Measurements from ENCODE around the gene TTC17. TPM values are rescaled to one million over a fixed set of nuclear protein-coding genes. Genes with fewer than 3 reads are reported as not detected.

TTC17 gene
- total and polyA plus RNA-seq, 2 of the 8 experiments (the other 6 are each of a cell fraction or from before 2014, with no cell fraction given): 65.1 to 80.1 TPM

- DNase-seq (ENCODE audit: low read depth in 1 of 2, low spot score in 2 of 2): no peak
- Histone ChIP-seq H2BK20ac (ENCODE audit: low read length) (no peak overlapping the region), H2BK120ac (replicated peaks; ENCODE audit: low read depth, low read length) (no peak overlapping the region), H3K4ac (replicated peaks; ENCODE audit: insufficient read length, low read depth, low read length) (no peak overlapping the region), H3K14ac (ENCODE audit: insufficient read length) (no peak overlapping the region), H3K79me2 (ENCODE audit: control insufficient read depth in 1 of 2, insufficient read depth in 2 of 2, low read length in 2 of 2) (no peaks in the 10 kb centered on the region), H4K20me1 (replicated peaks in 1 of 2; ENCODE audit: control insufficient read depth in 1 of 2, insufficient read depth in 2 of 2, low read length in 2 of 2) (no peaks in the 10 kb centered on the region), H3K79me1 (ENCODE audit: low read depth, low read length) (no peaks in the 10 kb centered on the region; the same call in 1 of the 2 replicates), H3K4me1 (replicated peaks in 1 of 4; ENCODE audit: control insufficient read depth in 3 of 4, insufficient read depth in 4 of 4, low read length in 3 of 4) (peaks cover 0 to 8% (median 1%) of the 10 kb centered on the region in 4 experiments; a peak in 2 of 7 replicates), H3K18ac (ENCODE audit: extremely low read depth, low read length) (no peak overlapping the region), H3K4me3 (ENCODE audit: extremely low read depth in 1 of 4, insufficient read depth in 2 of 4, low read depth in 3 of 4, low read length in 4 of 4) (no peak overlapping the region), H3K23ac (ENCODE audit: insufficient read length) (no peak overlapping the region), H2BK12ac (ENCODE audit: low read depth, low read length) (no peak overlapping the region), H4K91ac (replicated peaks; ENCODE audit: insufficient read length, low read length) (no peak overlapping the region), H4K5ac (ENCODE audit: insufficient read length, low read depth, low read length) (no peak overlapping the region), H3K27me3 (replicated peaks in 1 of 4; ENCODE audit: control insufficient read depth in 3 of 4, extremely low read depth in 1 of 4, insufficient read depth in 3 of 4, low read length in 3 of 4) (no peaks in the 10 kb centered on the region), H3K4me2 (ENCODE audit: insufficient read depth in 1 of 2, low read depth in 2 of 2, low read length in 2 of 2) (no peak overlapping the region), H3K27ac (ENCODE audit: low read depth, low read length) (no peak overlapping the region), H2BK5ac (ENCODE audit: low read depth, low read length) (no peak overlapping the region), H3K9me3 (ENCODE audit: insufficient read depth in 2 of 2, low read depth in 1 of 2, low read length in 1 of 2) (no peaks in the 10 kb centered on the region), H4K8ac (ENCODE audit: extremely low read depth, insufficient read depth, low read length) (no peak overlapping the region), H2AFZ (ENCODE audit: low read length) (no peak overlapping the region), H3K9ac (replicated peaks in 1 of 4; ENCODE audit: extremely low read depth in 1 of 4, low read depth in 3 of 4, low read length in 3 of 4) (no peak overlapping the region), H3K56ac (replicated peaks; ENCODE audit: insufficient read length, low read depth, low read length) (no peak overlapping the region), H2AK5ac (ENCODE audit: low read depth, low read length) (no peak overlapping the region), H3K36me3 (ENCODE audit: control insufficient read depth in 2 of 4, insufficient read depth in 4 of 4, low read length in 3 of 4) (peaks cover 7 to 72% (median 27%) of the 10 kb centered on the region in 4 experiments; a peak in 6 of 8 replicates), H2BK15ac (ENCODE audit: low read length) (no peak overlapping the region), H3K23me2 (ENCODE audit: low read depth, low read length) (no peaks in the 10 kb centered on the region)
- CTCF ChIA-PET (ENCODE audit: partially characterized antibody): interaction anchor here (0.7 kb wide), 1 partner anchor 571 kb away, joined by 3 read pairs; no protein-coding TSS in a partner anchor
- POLR2A ChIA-PET (ENCODE audit: partially characterized antibody): interaction anchor here (1.6 kb wide), 1 partner anchor 38 kb away, joined by 4 read pairs; the partner anchor contains the start of gene TTC17
- WGBS, 2 experiments (ENCODE audit: extremely low coverage in 1 of 2, insufficient coverage in 1 of 2, insufficient read length in 1 of 2, insufficient replicate concordance in 2 of 2, low coverage in 1 of 2, low lambda C conversion rate in 2 of 2, missing lambda C conversion rate in 1 of 2): 75% methylated on average over 3 of the region's 3 CpGs; no CpG with 5 or more reads in 1 of the 2 experiments
- no peak for TF ChIP-seq CHD2 (IDR thresholded peaks at IDR 0.05; ENCODE audit: low read length)
- no peak for TF ChIP-seq NRF1 (IDR thresholded peaks at IDR 0.05; ENCODE audit: low read depth, low read length)
- TF ChIP-seq CTBP2 (IDR thresholded peaks at IDR 0.05; ENCODE audit: borderline replicate concordance, insufficient read depth, insufficient read length, low read length): no peak
- no peak for TF ChIP-seq MAX (IDR thresholded peaks at IDR 0.05)
- no peak for TF ChIP-seq RNF2 (IDR thresholded peaks at IDR 0.05; ENCODE audit: borderline replicate concordance, low read depth, low read length, missing control alignments, poor library complexity, severe bottlenecking)
- no peak for TF ChIP-seq SAP30 (IDR thresholded peaks at IDR 0.05; ENCODE audit: insufficient read depth, insufficient replicate concordance, low read length)
- no peak for TF ChIP-seq RFX5 (IDR thresholded peaks at IDR 0.05; ENCODE audit: borderline replicate concordance, low read depth, low read length)
- TF ChIP-seq E2F6 (IDR thresholded peaks at IDR 0.05): no peak
- no peak for FAIRE-seq
These were observed 38.5 kb downstream of the TTC17 start for GRCh38 chr11:43397251-43397650.

Data from H1 (cell line).